GM18508 (cell line): ENCODE data around the gene CREBL2.
"Not testable (repeated sequence)": the region's sequence is repeated elsewhere in the genome, so short reads cannot be mapped to it uniquely, and the experiment has no call there.

Experiments used
- ATAC-seq: cut with Tn5 transposase; IDR thresholded peaks from one replicate; pipeline ENCODE4 v1.9.1; 2021; ENCODE audit warnings: moderate number of reproducible peaks; ENCODE audit not compliant: insufficient read depth, unreplicated experiment

CREBL2 gene

GRCh38 chr12:12595929-12596328 lies 15.7 kb upstream of the CREBL2 start:
- not testable (repeated sequence) for ATAC-seq

- ATAC-seq, result not testable (repeated sequence)
Measured at GRCh38 chr12:12596598-12596997, 15.1 kb upstream of the CREBL2 start.

- ATAC-seq, result no peak
Measured at GRCh38 chr12:12598864-12599263, 12.8 kb upstream of the CREBL2 start.

- ATAC-seq, result no peak
Measured at GRCh38 chr12:12599750-12600643, 11.7 kb upstream of the CREBL2 start.

GRCh38 chr12:12600659-12601058 lies 11.0 kb upstream of the CREBL2 start:
- ATAC-seq, result no peak

GRCh38 chr12:12604740-12605139 lies 6.9 kb upstream of the CREBL2 start:
- ATAC-seq, result no peak

GRCh38 chr12:12606781-12607589 lies 4.7 kb upstream of the CREBL2 start:
- no peak for ATAC-seq

- ATAC-seq, result no peak
Measured at GRCh38 chr12:12608557-12608957, 3.1 kb upstream of the CREBL2 start.

- no peak for ATAC-seq
Measured at GRCh38 chr12:12609692-12610091, 2.0 kb upstream of the CREBL2 start.

GRCh38 chr12:12610711-12611110 lies 965 bp upstream of the CREBL2 start:
- no peak for ATAC-seq

GRCh38 chr12:12612358-12612757 lies 682 bp downstream of the CREBL2 start:
- ATAC-seq, result no peak

GRCh38 chr12:12613344-12613743 lies 1.7 kb downstream of the CREBL2 start:
- no peak for ATAC-seq

GRCh38 chr12:12614342-12614741 lies 2.7 kb downstream of the CREBL2 start:
- ATAC-seq, result no peak

- ATAC-seq, result no peak
Measured at GRCh38 chr12:12616512-12617310, 5.0 kb downstream of the CREBL2 start.

GRCh38 chr12:12618064-12618463 lies 6.4 kb downstream of the CREBL2 start:
- not testable (repeated sequence) for ATAC-seq

GRCh38 chr12:12620730-12621315 lies 9.1 kb downstream of the CREBL2 start:
- ATAC-seq, result no peak

GRCh38 chr12:12622418-12622817 lies 10.7 kb downstream of the CREBL2 start:
- ATAC-seq, result no peak

GRCh38 chr12:12624498-12624992 lies 12.9 kb downstream of the CREBL2 start:
- ATAC-seq, result no peak

- ATAC-seq, result no peak
Measured at GRCh38 chr12:12626471-12626870, 14.8 kb downstream of the CREBL2 start.

- no peak for ATAC-seq
Measured at GRCh38 chr12:12627308-12627827, 15.7 kb downstream of the CREBL2 start.
